ENCODE measurements around the gene ATXN10.

GRCh38 chr22:45760682-45761081 lies 89.0 kb downstream of the ATXN10 start:
- TF ChIP-seq, protein P1, sequence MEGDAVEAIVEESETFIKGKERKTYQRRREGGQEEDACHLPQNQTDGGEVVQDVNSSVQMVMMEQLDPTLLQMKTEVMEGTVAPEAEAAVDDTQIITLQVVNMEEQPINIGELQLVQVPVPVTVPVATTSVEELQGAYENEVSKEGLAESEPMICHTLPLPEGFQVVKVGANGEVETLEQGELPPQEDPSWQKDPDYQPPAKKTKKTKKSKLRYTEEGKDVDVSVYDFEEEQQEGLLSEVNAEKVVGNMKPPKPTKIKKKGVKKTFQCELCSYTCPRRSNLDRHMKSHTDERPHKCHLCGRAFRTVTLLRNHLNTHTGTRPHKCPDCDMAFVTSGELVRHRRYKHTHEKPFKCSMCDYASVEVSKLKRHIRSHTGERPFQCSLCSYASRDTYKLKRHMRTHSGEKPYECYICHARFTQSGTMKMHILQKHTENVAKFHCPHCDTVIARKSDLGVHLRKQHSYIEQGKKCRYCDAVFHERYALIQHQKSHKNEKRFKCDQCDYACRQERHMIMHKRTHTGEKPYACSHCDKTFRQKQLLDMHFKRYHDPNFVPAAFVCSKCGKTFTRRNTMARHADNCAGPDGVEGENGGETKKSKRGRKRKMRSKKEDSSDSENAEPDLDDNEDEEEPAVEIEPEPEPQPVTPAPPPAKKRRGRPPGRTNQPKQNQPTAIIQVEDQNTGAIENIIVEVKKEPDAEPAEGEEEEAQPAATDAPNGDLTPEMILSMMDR (IDR thresholded peaks at IDR 0.05) = no peak
- no peak for TF ChIP-seq POLR2A (IDR thresholded peaks at IDR 0.05)
